Prostate gland (tissue), 2 donors: ENCODE data around the gene CDH13. TPM values are rescaled to one million over a fixed set of nuclear protein-coding genes. Genes with fewer than 3 reads are reported as not detected.

Experiments
- DNase-seq: peaks from one replicate; pipeline ENCODE4 v3.0.0-alpha.2; 2019; ENCODE audit warnings: low spot score
- H3K27ac ChIP-seq, 2 donors: fragments of 200-600 bp; sonication (generic); 2 replicates each; pipeline ENCODE4 v1.5.1; 2017 to 2019
- H3K27me3 ChIP-seq: fragments of 200-600 bp; sonication (generic); replicated peaks from 2 replicates; pipeline ENCODE4 v1.5.1; 2019; ENCODE audit not compliant: insufficient read depth
- H3K36me3 ChIP-seq, 2 donors: fragments of 200-600 bp; sonication (generic); 1 replicate in 1 of 2; 2 replicates in 1 of 2; pipeline versions ENCODE4 v1.5.1 to v1.8.1; 2017 to 2019
- H3K4me1 ChIP-seq: fragments of 200-600 bp; sonication (generic); replicated peaks from 2 replicates; pipeline ENCODE4 v1.5.1; 2019
- H3K4me3 ChIP-seq, 2 donors: fragments of 200-600 bp; sonication (generic); 2 replicates each; pipeline ENCODE4 v1.5.1; 2017 to 2019
- H3K9me3 ChIP-seq: fragments of 200-600 bp; sonication (generic); 2 replicates; pipeline ENCODE4 v1.5.1; 2017
- CTCF ChIP-seq, 4 experiments: fragments of 200-600 bp in 2 of 4; fragments of 450-650 bp in 2 of 4; sonication (generic) in 2 of 4; IDR thresholded peaks; 1 replicate in 3 of 4; 2 replicates in 1 of 4; pipeline ENCODE4 v1.5.1; 2016 to 2019; ENCODE audit warnings: antibody characterized with exemption in 4 of 4, mild to moderate bottlenecking in 2 of 4, moderate library complexity in 2 of 4
- POLR2A ChIP-seq: fragments of 450-650 bp; IDR thresholded peaks from one replicate; pipeline ENCODE4 v1.6.1; 2016; ENCODE audit warnings: antibody characterized with exemption, mild to moderate bottlenecking
- POLR2AphosphoS5 ChIP-seq: sonication (generic); formaldehyde crosslinking; IDR thresholded peaks from one replicate; pipeline ENCODE4 v1.6.1; 2017; ENCODE audit warnings: antibody characterized with exemption
- WGBS: methylation state at CpG from one replicate; pipeline ENCODE4 v1.1.5; 2018; 5-methylcytosine and 5-hydroxymethylcytosine counted together
- intact Hi-C: fragments of 100-400 bp; cut with DNase I; formaldehyde crosslinking; loops from one replicate; pipeline ENCODE4 v1.14.2; 2022
- total RNA-seq, 2 donors: library from RNA; depleted of rRNA; stranded (reverse); fragments of >200 nt; gene quantifications; one replicate each; pipeline ENCODE4 v1.1.0, GENCODE V29; 2016

The CDH13 gene
- total RNA-seq, 2 donors from 2014 or later, result 20.6 to 23.0 TPM

GRCh38 chr16:82634955-82635610 lies 8.3 kb downstream of the CDH13 start:
- Histone ChIP-seq H3K27ac (no peak overlapping the region), H3K4me3 (no peak overlapping the region), H3K36me3 (no peaks in the 10 kb centered on the region), H3K9me3 (no peaks in the 10 kb centered on the region), H3K27me3 (no peaks in the 10 kb centered on the region), H3K4me1 (no peaks in the 10 kb centered on the region)
- TF ChIP-seq POLR2A (no peak), POLR2AphosphoS5 (no peak), CTCF (IDR thresholded peaks at IDR 0.05) (no peak)
- intact Hi-C loops, result loop anchor here (10.0 kb wide), 1 partner anchor 370 kb away; no protein-coding TSS in a partner anchor
- 85% methylated on average over 2 of the region's 2 CpGs for WGBS
- no peak for DNase-seq

DNA sequence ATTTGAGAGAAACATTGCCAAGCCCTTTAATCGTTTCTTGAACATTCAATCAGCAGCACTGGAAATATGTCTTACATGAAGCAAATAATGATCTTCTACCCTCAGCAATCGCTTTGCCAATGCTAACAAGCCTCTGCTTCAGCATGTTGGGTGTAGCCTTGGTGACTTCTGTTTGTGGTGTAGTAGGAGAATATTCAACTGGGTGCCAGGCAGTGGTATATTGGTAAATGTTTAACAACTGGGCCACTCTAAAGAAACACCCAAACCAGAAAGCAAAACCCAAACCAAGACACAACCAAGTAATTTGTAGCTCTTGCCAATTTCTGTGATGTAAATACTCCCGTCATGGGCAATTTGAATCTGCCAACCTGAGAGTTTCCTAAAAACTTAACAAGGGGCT lies 9.7 kb downstream of the CDH13 start:
- Histone ChIP-seq H3K27ac (no peak overlapping the region), H3K4me3 (no peak overlapping the region), H3K9me3 (no peaks in the 10 kb centered on the region), H3K4me1 (no peaks in the 10 kb centered on the region), H3K27me3 (no peaks in the 10 kb centered on the region), H3K36me3 (no peaks in the 10 kb centered on the region)
- no peak for DNase-seq
- 52% methylated on average over 3 of the region's 3 CpGs for WGBS
- TF ChIP-seq POLR2A, result no peak
- TF ChIP-seq POLR2AphosphoS5, result no peak
- no peak for TF ChIP-seq CTCF (IDR thresholded peaks at IDR 0.05)
- intact Hi-C loops, result loop anchor here (10.0 kb wide), 1 partner anchor 372 kb away; no protein-coding TSS in a partner anchor

GRCh38 chr16:82636958-82637357 lies 10.2 kb downstream of the CDH13 start:
- H3K9me3 ChIP-seq, result no peaks in the 10 kb centered on the region
- H3K36me3 ChIP-seq, result no peaks in the 10 kb centered on the region
- no peak for DNase-seq
- no peak overlapping the region for H3K27ac ChIP-seq
- WGBS, result 42% methylated on average over 3 of the region's 3 CpGs
- intact Hi-C loops, result loop anchor here (10.0 kb wide), 1 partner anchor 372 kb away; no protein-coding TSS in a partner anchor
- no peak for TF ChIP-seq CTCF (IDR thresholded peaks at IDR 0.05)
- TF ChIP-seq POLR2AphosphoS5, result no peak
- H3K4me3 ChIP-seq, result no peak overlapping the region
- no peaks in the 10 kb centered on the region for H3K4me1 ChIP-seq
- no peaks in the 10 kb centered on the region for H3K27me3 ChIP-seq

DNA sequence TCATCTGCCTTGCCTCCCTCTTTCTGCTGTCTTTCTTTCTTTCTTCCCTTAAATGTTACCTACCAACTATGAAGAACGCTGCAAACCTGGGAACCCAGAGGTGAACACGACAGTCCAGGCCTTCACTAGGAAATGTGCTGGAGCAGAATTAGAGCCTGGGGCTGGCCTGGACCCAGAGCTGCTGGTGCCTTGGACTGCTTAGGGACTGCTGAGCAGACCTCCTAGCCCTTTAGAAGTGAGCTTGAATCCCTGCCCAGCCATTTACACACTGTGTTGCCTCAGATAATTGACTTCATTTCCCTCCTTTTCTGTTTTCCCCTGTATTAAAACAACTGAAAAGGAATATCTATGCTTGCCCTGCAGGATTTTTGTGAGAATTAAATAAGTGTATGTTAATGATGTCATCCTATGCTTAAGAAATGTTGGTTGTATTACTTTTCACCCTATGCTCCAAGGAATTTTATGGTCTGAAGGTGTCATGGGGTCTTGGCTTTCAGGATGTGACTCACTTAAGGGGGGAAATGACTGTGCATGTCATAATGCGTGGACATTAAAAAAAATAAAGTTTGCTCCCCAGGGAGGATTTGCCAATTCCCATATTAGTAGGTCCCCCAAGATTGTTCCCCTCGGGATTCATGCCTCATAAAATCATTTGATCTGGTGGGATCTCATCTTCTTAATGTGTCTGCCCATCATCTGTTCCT lies 11.5 kb downstream of the CDH13 start:
- Histone ChIP-seq H3K27ac (no peak overlapping the region), H3K9me3 (no peaks in the 10 kb centered on the region)

More for the DNA sequence above, 11.5 kb downstream of the CDH13 start:
- Histone ChIP-seq H3K4me1 (no peaks in the 10 kb centered on the region), H3K27me3 (no peaks in the 10 kb centered on the region), H3K4me3 (no peak overlapping the region), H3K36me3 (no peaks in the 10 kb centered on the region)
- DNase-seq, result no peak
- intact Hi-C loops, result loop anchor here (10.0 kb wide), 1 partner anchor 373 kb away; no protein-coding TSS in a partner anchor
- TF ChIP-seq POLR2A (no peak), CTCF (IDR thresholded peaks at IDR 0.05) (no peak), POLR2AphosphoS5 (no peak)
- WGBS, result 78% methylated on average over 4 of the region's 4 CpGs
